OCI-LY3 (cell line): ENCODE measurements around the gene PIK3CB.

Experiments used
- H2AFZ ChIP-seq: fragments of 200-600, 300-600 bp; shearing (Covaris generic); 2 replicates; pipeline ENCODE4 v1.6.0; 2014; ENCODE audit warnings: antibody characterized with exemption, low read depth, low read length
- H3K27ac ChIP-seq: fragments of 200-600, 300-600 bp; sonication (generic); 2 replicates; pipeline ENCODE4 v1.5.1; 2014; ENCODE audit warnings: mild to moderate bottlenecking, low read length, moderate library complexity, mixed read lengths
- H3K27me3 ChIP-seq: fragments of 200-600, 300-600 bp; sonication (generic); 2 replicates; pipeline ENCODE4 v1.6.1; 2014; ENCODE audit warnings: low read depth, low read length, mixed read lengths
- H3K36me3 ChIP-seq: fragments of 200-600, 300-600 bp; sonication (generic); replicated peaks from 2 replicates; pipeline ENCODE3; 2014; ENCODE audit warnings: low read depth, low read length, mixed read lengths
- H3K4me1 ChIP-seq: fragments of 300-600, 200-600 bp; sonication (generic); 2 replicates; pipeline ENCODE4 v1.6.1; 2014; ENCODE audit warnings: low read length, mixed read lengths
- H3K4me2 ChIP-seq: fragments of 200-600, 300-600 bp; sonication (generic); 2 replicates; pipeline ENCODE4 v1.6.1; 2014; ENCODE audit warnings: low read length, mixed read lengths
- H3K4me3 ChIP-seq: fragments of 300-600, 200-600 bp; sonication (generic); 2 replicates; pipeline ENCODE4 v1.5.1; 2014; ENCODE audit warnings: antibody characterized with exemption, mild to moderate bottlenecking, low read length, moderate library complexity
- H3K79me2 ChIP-seq: fragments of 300-600, 200-600 bp; shearing (Covaris generic); 2 replicates; pipeline ENCODE4 v1.6.1; 2014; ENCODE audit warnings: mild to moderate bottlenecking, low read length, mixed read lengths
- H3K9ac ChIP-seq: fragments of 300-600, 200-600 bp; shearing (Covaris generic); 2 replicates; pipeline ENCODE4 v1.6.0; 2014; ENCODE audit warnings: mild to moderate bottlenecking, low read length, moderate library complexity
- H3K9me3 ChIP-seq: fragments of 200-600, 300-600 bp; shearing (Covaris generic); 2 replicates; pipeline ENCODE4 v1.6.1; 2014; ENCODE audit warnings: low read length, mixed read lengths; ENCODE audit not compliant: insufficient read depth
- H4K20me1 ChIP-seq: fragments of 200-600, 300-600 bp; sonication (generic); 2 replicates; pipeline ENCODE4 v1.6.1; 2016; ENCODE audit warnings: low read length, mixed read lengths; ENCODE audit not compliant: insufficient read depth
- EZH2phosphoT487 ChIP-seq: fragments of 200-600 bp; shearing (Covaris generic); IDR thresholded peaks from 2 replicates; pipeline ENCODE4 v1.6.1; 2018; ENCODE audit warnings: antibody characterized with exemption, mixed run types, low read depth
- TF ChIP-seq, protein P1 (sequence below): fragments of 200-600, 300-600 bp; sonication (generic); IDR thresholded peaks from 2 replicates; pipeline ENCODE4 v1.5.1; 2014; ENCODE audit warnings: antibody characterized with exemption, low read length, low read depth

PIK3CB gene

DNA sequence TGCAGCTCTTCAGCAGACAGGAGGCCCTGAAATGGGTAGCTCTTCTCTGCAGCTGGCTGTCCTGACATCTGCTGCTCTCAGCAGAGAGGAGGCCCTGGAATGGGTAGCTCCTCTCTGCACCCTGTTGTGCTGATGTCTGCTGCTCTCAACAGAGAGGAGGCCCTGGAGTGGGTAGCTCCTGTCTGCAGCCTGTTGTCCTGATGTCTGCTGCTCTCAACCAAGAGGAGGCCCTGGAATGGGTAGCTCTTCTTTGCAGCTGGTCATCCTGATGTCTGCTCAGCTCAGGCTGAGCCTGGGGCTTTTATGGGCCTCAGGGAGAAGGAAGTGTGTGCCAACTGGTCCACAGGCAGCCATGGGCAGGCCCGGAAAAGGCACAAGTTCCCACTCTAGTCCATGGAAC is 66.6 kb downstream of the PIK3CB start:
- no peaks in the 10 kb centered on the region for H3K4me1 ChIP-seq
- TF ChIP-seq, protein P1, sequence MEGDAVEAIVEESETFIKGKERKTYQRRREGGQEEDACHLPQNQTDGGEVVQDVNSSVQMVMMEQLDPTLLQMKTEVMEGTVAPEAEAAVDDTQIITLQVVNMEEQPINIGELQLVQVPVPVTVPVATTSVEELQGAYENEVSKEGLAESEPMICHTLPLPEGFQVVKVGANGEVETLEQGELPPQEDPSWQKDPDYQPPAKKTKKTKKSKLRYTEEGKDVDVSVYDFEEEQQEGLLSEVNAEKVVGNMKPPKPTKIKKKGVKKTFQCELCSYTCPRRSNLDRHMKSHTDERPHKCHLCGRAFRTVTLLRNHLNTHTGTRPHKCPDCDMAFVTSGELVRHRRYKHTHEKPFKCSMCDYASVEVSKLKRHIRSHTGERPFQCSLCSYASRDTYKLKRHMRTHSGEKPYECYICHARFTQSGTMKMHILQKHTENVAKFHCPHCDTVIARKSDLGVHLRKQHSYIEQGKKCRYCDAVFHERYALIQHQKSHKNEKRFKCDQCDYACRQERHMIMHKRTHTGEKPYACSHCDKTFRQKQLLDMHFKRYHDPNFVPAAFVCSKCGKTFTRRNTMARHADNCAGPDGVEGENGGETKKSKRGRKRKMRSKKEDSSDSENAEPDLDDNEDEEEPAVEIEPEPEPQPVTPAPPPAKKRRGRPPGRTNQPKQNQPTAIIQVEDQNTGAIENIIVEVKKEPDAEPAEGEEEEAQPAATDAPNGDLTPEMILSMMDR: no peak
- no peak for TF ChIP-seq EZH2phosphoT487
- no peak overlapping the region for H3K9ac ChIP-seq
- H3K27ac ChIP-seq: no peak overlapping the region
- no peaks in the 10 kb centered on the region for H4K20me1 ChIP-seq
- no peak overlapping the region for H3K4me2 ChIP-seq
- H3K79me2 ChIP-seq: no peaks in the 10 kb centered on the region
- H3K36me3 ChIP-seq: peaks cover 32% of the 10 kb centered on the region
- H2AFZ ChIP-seq: no peak overlapping the region
- H3K9me3 ChIP-seq: peaks cover 16% of the 10 kb centered on the region
- H3K27me3 ChIP-seq: no peaks in the 10 kb centered on the region
- H3K4me3 ChIP-seq: no peak overlapping the region

DNA sequence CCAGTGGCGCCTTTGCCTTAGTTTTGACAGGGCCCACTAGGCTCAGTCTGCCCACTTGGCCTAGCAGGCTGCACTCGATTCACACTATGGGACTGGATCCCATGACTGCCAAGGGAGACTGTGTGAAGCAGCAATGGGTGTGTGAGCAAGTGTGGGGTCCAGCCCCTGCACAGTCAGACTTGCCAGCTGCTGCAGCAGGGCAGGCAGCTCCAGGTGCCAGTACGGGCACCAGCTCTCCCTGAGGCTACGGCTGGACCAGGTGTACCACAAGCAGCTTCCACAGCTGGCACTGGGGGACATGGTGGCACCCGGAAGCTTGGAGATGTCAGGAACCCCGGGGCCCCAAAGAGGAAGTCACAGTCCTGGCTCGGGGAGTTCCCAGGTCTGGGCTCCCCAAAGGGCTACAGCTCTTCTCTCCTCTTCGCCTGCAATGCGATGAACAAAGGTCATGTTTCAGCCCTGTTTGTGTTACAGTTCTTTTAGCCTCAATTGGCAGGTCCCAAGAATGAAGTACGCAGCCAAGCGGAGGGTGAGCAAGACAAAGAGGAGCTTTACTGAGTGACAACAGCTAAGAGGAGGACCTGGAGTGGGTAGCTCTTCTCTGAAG is 67.1 kb downstream of the PIK3CB start:
- TF ChIP-seq, protein P1: no peak
- TF ChIP-seq EZH2phosphoT487: no peak
- Histone ChIP-seq H3K36me3 (peaks cover 32% of the 10 kb centered on the region), H2AFZ (no peak overlapping the region), H3K9ac (no peak overlapping the region), H3K27ac (no peak overlapping the region), H3K4me3 (no peak overlapping the region), H3K4me2 (no peak overlapping the region), H3K4me1 (no peaks in the 10 kb centered on the region), H4K20me1 (no peaks in the 10 kb centered on the region), H3K9me3 (peaks cover 16% of the 10 kb centered on the region), H3K27me3 (no peaks in the 10 kb centered on the region), H3K79me2 (no peaks in the 10 kb centered on the region)

DNA sequence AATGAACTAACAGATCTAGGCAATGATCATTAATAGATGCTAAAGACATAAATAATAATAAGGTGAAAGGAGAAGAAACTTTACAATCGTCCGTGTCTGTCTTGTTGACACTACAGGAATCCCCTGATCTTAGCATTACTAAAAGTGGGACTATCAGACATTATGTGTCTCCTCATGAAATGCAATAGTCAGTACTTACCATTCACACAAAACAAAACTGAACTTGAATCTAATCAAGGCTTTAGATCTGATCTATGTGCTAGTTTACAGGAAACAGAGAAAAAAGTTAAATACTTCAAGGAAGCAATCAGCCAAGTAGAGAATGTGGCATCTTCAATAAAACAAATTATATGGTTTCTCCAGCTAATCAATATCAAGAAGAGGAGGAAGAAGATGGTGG is 73.7 kb downstream of the PIK3CB start:
- no peaks in the 10 kb centered on the region for H3K4me1 ChIP-seq
- H3K4me3 ChIP-seq: no peak overlapping the region
- no peak overlapping the region for H3K4me2 ChIP-seq
- no peak overlapping the region for H3K27ac ChIP-seq
- TF ChIP-seq, protein P1: no peak
- TF ChIP-seq EZH2phosphoT487: no peak
- no peaks in the 10 kb centered on the region for H3K9me3 ChIP-seq
- no peak overlapping the region for H2AFZ ChIP-seq
- H4K20me1 ChIP-seq: no peaks in the 10 kb centered on the region; the same call in 1 of the 2 replicates
- H3K79me2 ChIP-seq: no peaks in the 10 kb centered on the region
- H3K36me3 ChIP-seq: no peaks in the 10 kb centered on the region
- H3K9ac ChIP-seq: no peak overlapping the region
- no peaks in the 10 kb centered on the region for H3K27me3 ChIP-seq

DNA sequence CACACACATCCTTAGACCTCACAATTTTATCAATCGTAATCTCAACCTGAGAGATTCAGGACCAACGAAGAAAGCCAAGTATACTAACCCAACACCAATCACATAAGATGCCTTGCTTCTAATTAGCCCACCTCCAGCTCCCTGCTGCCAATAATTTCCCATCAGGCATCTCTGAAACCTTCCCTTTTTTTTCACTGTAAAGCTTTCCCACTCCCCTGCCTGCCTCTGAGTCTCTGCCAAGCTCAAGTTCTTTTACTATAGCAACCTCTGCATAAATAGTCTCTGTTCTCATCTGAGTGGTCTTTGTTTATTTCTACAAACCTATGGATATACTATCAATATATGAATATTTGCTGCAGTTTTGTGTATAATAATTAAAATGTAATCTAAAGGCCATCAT is 86.5 kb downstream of the PIK3CB start:
- Histone ChIP-seq H3K79me2 (no peaks in the 10 kb centered on the region), H3K27me3 (no peaks in the 10 kb centered on the region), H4K20me1 (no peaks in the 10 kb centered on the region), H3K36me3 (peaks cover 7% of the 10 kb centered on the region), H3K4me3 (no peak overlapping the region), H3K4me2 (no peak overlapping the region), H3K9me3 (no peaks in the 10 kb centered on the region), H3K4me1 (no peaks in the 10 kb centered on the region), H3K9ac (no peak overlapping the region), H2AFZ (no peak overlapping the region), H3K27ac (no peak overlapping the region)
- TF ChIP-seq, protein P1: no peak
- TF ChIP-seq EZH2phosphoT487: no peak
